ENCODE results near the gene WNK1.

Gene WNK1

DNA sequence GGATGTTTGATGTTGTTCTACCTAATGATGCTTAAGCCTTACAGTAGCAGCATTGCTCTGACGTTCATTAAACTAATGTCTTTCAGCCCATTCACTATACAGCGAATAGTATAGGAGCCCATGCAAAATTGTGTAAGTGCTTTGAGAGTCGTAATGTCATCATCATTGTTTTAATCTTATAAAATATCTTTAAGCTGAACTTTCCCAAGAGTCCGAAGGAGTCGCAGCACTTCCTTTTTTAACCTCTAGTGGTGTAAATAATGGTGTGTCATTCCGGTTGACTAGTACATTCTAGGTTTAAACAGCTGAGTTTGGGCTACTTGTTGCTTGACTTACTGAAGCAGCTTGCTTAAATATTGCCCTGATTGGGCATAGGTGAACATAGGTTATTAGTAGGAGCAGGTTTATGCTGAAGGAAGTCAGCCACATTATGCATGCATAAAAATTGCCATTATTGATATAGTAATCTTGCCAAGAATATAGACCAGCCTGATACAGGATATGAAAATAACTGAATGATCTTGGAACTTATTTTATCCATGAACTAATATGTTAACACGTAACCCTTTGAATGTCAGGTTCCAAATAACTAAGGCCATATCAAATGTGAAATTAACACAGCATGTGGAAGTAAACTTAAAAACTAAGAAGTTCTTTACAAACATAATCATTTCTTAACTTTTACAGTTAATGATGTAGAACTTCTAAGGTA, 2.6 kb downstream of the WNK1 start:
- peak overlapping the region; percentile 64 for H3K4me2 ChIP-seq (ENCODE audit: low read length)
- H3K79me2 ChIP-seq: peaks cover 32% of the 10 kb centered on the region
- H3K36me3 ChIP-seq (ENCODE audit: control insufficient read depth, insufficient read depth, low read length): no peaks in the 10 kb centered on the region
- no peaks in the 10 kb centered on the region for H3K9me3 ChIP-seq (ENCODE audit: control insufficient read depth, low read length)
- no peak overlapping the region for H2AFZ ChIP-seq
- TF ChIP-seq, protein P1, sequence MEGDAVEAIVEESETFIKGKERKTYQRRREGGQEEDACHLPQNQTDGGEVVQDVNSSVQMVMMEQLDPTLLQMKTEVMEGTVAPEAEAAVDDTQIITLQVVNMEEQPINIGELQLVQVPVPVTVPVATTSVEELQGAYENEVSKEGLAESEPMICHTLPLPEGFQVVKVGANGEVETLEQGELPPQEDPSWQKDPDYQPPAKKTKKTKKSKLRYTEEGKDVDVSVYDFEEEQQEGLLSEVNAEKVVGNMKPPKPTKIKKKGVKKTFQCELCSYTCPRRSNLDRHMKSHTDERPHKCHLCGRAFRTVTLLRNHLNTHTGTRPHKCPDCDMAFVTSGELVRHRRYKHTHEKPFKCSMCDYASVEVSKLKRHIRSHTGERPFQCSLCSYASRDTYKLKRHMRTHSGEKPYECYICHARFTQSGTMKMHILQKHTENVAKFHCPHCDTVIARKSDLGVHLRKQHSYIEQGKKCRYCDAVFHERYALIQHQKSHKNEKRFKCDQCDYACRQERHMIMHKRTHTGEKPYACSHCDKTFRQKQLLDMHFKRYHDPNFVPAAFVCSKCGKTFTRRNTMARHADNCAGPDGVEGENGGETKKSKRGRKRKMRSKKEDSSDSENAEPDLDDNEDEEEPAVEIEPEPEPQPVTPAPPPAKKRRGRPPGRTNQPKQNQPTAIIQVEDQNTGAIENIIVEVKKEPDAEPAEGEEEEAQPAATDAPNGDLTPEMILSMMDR (IDR thresholded peaks at IDR 0.05): peak; percentile 30
- H3K9ac ChIP-seq: no peak overlapping the region
- H3K4me3 ChIP-seq (ENCODE audit: low read depth, low read length): peak overlapping the region; percentile 85
- no peaks in the 10 kb centered on the region for H3K27me3 ChIP-seq (ENCODE audit: control insufficient read depth, insufficient read depth, low read length)
- peaks cover 10% of the 10 kb centered on the region for H3K4me1 ChIP-seq
- no peak overlapping the region for H3K27ac ChIP-seq

DNA sequence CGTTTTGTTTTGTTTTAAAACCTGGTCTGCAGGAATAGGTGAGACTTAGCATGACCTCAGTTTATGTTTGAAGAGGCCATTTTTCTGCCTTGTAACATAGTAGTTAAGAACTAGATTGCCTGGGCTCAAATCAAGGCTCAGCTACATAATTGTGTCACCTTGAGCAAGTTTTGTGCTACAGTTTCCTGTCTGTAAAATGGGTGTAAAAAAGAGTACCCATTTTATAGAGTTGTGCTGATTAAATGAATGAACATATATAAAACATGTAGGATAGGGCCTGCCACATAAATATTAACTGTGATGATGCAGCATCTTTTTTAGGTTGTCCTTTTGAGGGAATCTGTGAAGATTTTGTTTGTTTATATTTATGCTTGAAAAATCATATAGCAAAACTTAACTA, 7.2 kb downstream of the WNK1 start:
- Histone ChIP-seq H3K27ac (no peak overlapping the region), H3K27me3 (ENCODE audit: control insufficient read depth, insufficient read depth, low read length) (no peaks in the 10 kb centered on the region), H3K9me3 (ENCODE audit: control insufficient read depth, low read length) (no peaks in the 10 kb centered on the region), H3K4me3 (ENCODE audit: low read depth, low read length) (no peak overlapping the region), H3K4me2 (ENCODE audit: low read length) (no peak overlapping the region), H3K9ac (no peak overlapping the region), H3K36me3 (ENCODE audit: control insufficient read depth, insufficient read depth, low read length) (no peaks in the 10 kb centered on the region), H3K79me2 (peaks cover 59% of the 10 kb centered on the region), H2AFZ (no peak overlapping the region), H3K4me1 (peaks cover 9% of the 10 kb centered on the region)
- TF ChIP-seq, protein P1 (IDR thresholded peaks at IDR 0.05): no peak

DNA sequence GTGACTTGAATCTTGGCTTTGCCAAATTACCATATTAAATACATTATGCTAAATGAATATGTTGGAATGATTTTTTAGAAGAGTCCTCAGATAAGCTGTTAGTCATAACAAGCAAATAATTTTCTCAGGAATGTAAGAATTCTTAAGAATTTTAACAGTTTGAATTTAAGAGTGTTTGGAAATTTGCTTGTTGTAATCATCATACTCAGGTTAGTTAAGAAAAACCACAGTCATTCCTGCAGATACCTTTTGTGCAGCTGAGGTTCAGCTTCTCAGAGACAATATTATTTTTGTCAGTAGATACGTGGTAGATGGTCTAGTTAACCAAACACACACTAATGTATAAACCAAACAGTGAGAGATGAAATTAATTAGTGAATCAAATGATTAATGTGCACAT, 8.9 kb downstream of the WNK1 start:
- Histone ChIP-seq H3K79me2 (peaks cover 57% of the 10 kb centered on the region), H3K4me3 (ENCODE audit: low read depth, low read length) (no peak overlapping the region), H3K36me3 (ENCODE audit: control insufficient read depth, insufficient read depth, low read length) (no peaks in the 10 kb centered on the region), H2AFZ (no peak overlapping the region), H3K4me2 (ENCODE audit: low read length) (no peak overlapping the region), H3K27me3 (ENCODE audit: control insufficient read depth, insufficient read depth, low read length) (no peaks in the 10 kb centered on the region), H3K9ac (no peak overlapping the region), H3K4me1 (peaks cover 8% of the 10 kb centered on the region), H3K27ac (no peak overlapping the region), H3K9me3 (ENCODE audit: control insufficient read depth, low read length) (no peaks in the 10 kb centered on the region)
- TF ChIP-seq, protein P1 (IDR thresholded peaks at IDR 0.05): no peak

DNA sequence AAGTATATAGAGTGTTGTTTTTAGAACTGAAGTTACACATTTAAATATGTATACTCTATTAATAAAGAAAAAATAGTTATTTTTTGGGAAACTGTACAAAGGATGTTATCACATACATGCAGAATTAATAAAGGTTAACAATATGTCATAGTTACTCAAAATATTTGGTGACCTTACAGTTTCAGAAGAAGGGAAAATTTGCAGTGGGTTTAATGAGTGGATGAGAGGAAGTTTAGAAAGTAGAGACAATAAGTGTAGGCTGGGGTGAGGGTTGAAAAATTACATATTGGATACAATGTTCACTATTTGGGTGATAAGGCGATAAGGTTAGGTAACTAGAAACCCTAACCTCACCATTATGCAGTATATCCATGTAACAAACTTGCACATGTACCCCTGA, 13.5 kb downstream of the WNK1 start:
- TF ChIP-seq, protein P1 (IDR thresholded peaks at IDR 0.05): no peak
- H3K4me1 ChIP-seq: peaks cover 8% of the 10 kb centered on the region
- H3K27me3 ChIP-seq (ENCODE audit: control insufficient read depth, insufficient read depth, low read length): no peaks in the 10 kb centered on the region
- H3K36me3 ChIP-seq (ENCODE audit: control insufficient read depth, insufficient read depth, low read length): no peaks in the 10 kb centered on the region
- H3K4me3 ChIP-seq (ENCODE audit: low read depth, low read length): no peak overlapping the region
- no peaks in the 10 kb centered on the region for H3K9me3 ChIP-seq (ENCODE audit: control insufficient read depth, low read length)
- peaks cover 82% of the 10 kb centered on the region for H3K79me2 ChIP-seq
- H3K27ac ChIP-seq: no peak overlapping the region
- no peak overlapping the region for H3K9ac ChIP-seq
- no peak overlapping the region for H2AFZ ChIP-seq
- H3K4me2 ChIP-seq (ENCODE audit: low read length): no peak overlapping the region

DNA sequence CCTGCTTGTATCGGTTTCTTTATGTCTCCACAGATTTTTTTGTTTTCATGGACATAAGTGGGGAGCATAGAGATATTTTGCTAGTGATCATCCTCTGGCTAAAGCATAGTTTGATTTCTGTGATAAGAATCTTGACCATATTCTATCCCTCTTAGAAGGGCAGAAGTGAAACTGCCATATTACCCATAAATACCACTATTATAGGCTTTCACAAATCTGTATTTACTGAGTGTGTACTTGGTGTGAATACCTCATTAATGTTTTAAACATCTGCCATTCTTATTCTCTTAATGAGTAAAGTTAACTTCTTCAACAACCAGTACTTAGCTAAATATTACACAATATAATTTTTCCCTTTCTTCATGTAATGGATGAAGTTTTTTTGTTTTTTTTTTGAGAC, 16.1 kb downstream of the WNK1 start:
- no peak overlapping the region for H3K4me3 ChIP-seq (ENCODE audit: low read depth, low read length)
- H3K9ac ChIP-seq: no peak overlapping the region
- H3K27me3 ChIP-seq (ENCODE audit: control insufficient read depth, insufficient read depth, low read length): no peaks in the 10 kb centered on the region
- H3K79me2 ChIP-seq: peaks cover 75% of the 10 kb centered on the region
- H3K27ac ChIP-seq: no peak overlapping the region
- H3K36me3 ChIP-seq (ENCODE audit: control insufficient read depth, insufficient read depth, low read length): no peaks in the 10 kb centered on the region
- TF ChIP-seq, protein P1 (IDR thresholded peaks at IDR 0.05): no peak
- no peak overlapping the region for H2AFZ ChIP-seq
- peaks cover 2% of the 10 kb centered on the region for H3K4me1 ChIP-seq
- no peaks in the 10 kb centered on the region for H3K9me3 ChIP-seq (ENCODE audit: control insufficient read depth, low read length)
- H3K4me2 ChIP-seq (ENCODE audit: low read length): no peak overlapping the region

All from parathyroid adenoma (tissue), 2 donors.